Psoas muscle (tissue), 8 donors: Measurements from ENCODE around the gene GTPBP8. TPM values are rescaled to one million over a fixed set of nuclear protein-coding genes. Genes with fewer than 3 reads are reported as not detected.

Experiments
- ATAC-seq, 4 donors: fragments of 200-7000 bp; cut with Tn5 transposase; one replicate each; pipeline ENCODE4 v1.9.1; 2020; ENCODE audit warnings: moderate library complexity in 3 of 4, mild to moderate bottlenecking in 2 of 4
- DNase-seq, 2 donors: peaks; one replicate each; pipeline ENCODE4 v3.0.0-alpha.2; 2020
- H3K27ac ChIP-seq: fragments of 200-600 bp; one replicate; pipeline ENCODE4 v1.8.0; 2022
- H3K27me3 ChIP-seq, 3 donors: fragments of 200-600 bp in 1 of 3; one replicate each; pipeline versions ENCODE4 v1.6.1 to v1.8.0; 2013 to 2022; ENCODE audit warnings: low read length in 2 of 3, mild to moderate bottlenecking in 2 of 3, moderate library complexity in 1 of 3; ENCODE audit not compliant: insufficient read depth in 3 of 3
- H3K36me3 ChIP-seq, 2 donors: fragments of 200-600 bp in 1 of 2; one replicate each; pipeline versions ENCODE4 v1.6.1 to v1.8.0; 2013 to 2022; ENCODE audit warnings: low read depth in 1 of 2, mild to moderate bottlenecking in 1 of 2, moderate library complexity in 1 of 2; ENCODE audit not compliant: insufficient read depth in 1 of 2
- H3K4me1 ChIP-seq: fragments of 200-600 bp; one replicate; pipeline ENCODE4 v1.8.0; 2022
- H3K4me3 ChIP-seq: fragments of 200-600 bp; one replicate; pipeline ENCODE4 v1.8.0; 2022; ENCODE audit warnings: mild to moderate bottlenecking
- H3K9me3 ChIP-seq: fragments of 200-600 bp; one replicate; pipeline ENCODE4 v1.8.0; 2022
- CTCF ChIP-seq: fragments of 200-600 bp; IDR thresholded peaks from one replicate; pipeline ENCODE4 v1.8.0; 2022; ENCODE audit warnings: antibody characterized with exemption
- WGBS, 3 donors: extraction: QIAGEN DNeasy Blood & Tissue Kit; methylation state at CpG; one replicate each; pipeline versions ENCODE4 v1.1.6 to v1.1.7; 2013; 5-methylcytosine and 5-hydroxymethylcytosine counted together
- intact Hi-C, 2 donors: fragments of 100-400 bp; cut with DNase I; formaldehyde crosslinking; loops; one replicate each; pipeline versions ENCODE4 v1.11.0 to v1.14.2; 2022
- polyA plus RNA-seq, 3 donors: library from polyadenylated mRNA; stranded (reverse); fragments of 200-250 nt; gene quantifications; one replicate each; pipeline ENCODE4 v1.2.3, GENCODE V29; 2013
- total RNA-seq, 4 donors: library from RNA; stranded (reverse); fragmentation: NEBNext Ultra II Directional in 2 of 4; extraction: Animal tissue kit (Norgen Biotek cat#: 25700) in 2 of 4; gene quantifications; one replicate each; pipeline versions ENCODE4 v1.2.1 to v1.2.4, GENCODE V29; 2021 to 2023
- donor health status: healthy with polysubstance abuse.
- donor health status: DM: no; HTN: no; CAD: no; lungs with moderate emphysema.
- donor health status: Bipolar disorder and iron deficiency.
- donor health status: healthy.
- donor health status: DM: yes; HTN: yes; CAD: no.
- donor health status: DM: no; HTN: no; CAD: no.
- donor health status: DM: no; HTN: no; CAD: no.
- donor health status: DM: yes; HTN: yes; CAD: no.

GTPBP8 gene
- total and polyA plus RNA-seq, 7 donors = 15.4 to 41.9 (median 26.3) TPM

DNA sequence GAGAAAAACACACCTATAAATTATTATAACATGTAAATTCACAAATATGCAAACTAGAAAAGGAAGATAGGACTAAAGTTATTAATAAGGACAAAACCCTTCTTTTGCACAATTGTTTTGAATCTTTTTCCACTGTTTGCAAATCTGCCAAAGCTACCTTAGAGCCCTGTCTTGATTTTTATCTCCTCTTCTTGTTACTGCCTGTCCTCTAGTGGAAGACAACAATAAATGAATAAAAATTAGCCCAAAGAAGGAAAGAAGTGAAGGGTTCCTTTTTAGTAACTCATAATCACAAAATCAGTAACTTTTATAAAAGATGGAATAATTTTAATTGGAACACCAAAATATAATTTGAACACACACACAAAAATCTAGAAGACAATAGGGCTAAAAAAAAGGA lies 18.6 kb upstream of the GTPBP8 start:
- DNase-seq = no peak
- H3K4me3 ChIP-seq = no peak overlapping the region
- no peak overlapping the region for H3K27ac ChIP-seq
- no peak for ATAC-seq
- H3K9me3 ChIP-seq = no peaks in the 10 kb centered on the region
- peaks cover 0 to 6% (median 2%) of the 10 kb centered on the region in 3 donors for H3K27me3 ChIP-seq
- no peak for TF ChIP-seq CTCF
- no peaks in the 10 kb centered on the region for H3K4me1 ChIP-seq
- H3K36me3 ChIP-seq = no peaks in the 10 kb centered on the region
- intact Hi-C loops = loop anchor here in 1 of 2 donors (10.0 kb wide), 1 partner anchor 237 kb away; no protein-coding TSS in a partner anchor

DNA sequence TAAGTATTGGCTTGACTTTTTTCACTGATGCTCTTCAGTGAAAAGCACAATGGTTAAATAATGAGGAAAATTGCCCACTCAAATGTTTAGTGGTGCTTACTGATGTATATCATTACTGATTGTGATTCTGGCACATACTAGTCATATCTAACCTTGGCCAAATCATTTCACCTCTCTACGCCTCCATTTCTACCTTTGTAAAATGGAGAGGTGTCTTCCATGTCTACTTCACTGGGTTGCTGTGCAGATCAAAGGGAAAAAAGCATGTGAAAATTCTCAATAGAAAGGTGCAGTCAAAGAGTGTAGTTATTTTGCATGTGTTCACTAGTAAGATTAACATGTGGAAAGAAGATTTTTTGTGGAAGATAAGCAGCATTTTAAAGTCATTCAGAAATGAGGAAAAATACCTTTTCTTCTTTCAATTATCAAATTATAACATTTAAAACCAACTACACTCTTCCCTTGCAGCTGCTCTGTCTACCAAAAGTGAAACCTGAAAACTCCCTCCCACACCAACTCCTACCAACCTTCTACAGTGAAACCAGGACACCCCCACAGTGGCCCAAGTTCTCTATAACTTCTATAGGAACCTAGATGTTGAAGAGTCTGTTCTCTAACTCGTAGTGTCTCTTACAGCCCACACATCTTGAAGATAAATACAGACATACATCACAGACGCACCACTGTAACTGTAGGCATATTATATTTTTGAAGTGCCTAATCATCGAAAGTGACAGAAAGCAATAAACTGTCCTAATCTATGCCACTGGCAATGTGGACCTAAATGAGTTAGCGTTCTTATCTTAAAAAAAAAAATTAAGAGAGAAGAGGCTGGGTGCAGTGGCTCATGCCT lies 17.2 kb upstream of the GTPBP8 start:
- H3K36me3 ChIP-seq = no peaks in the 10 kb centered on the region
- intact Hi-C loops = loop anchor here in 1 of 2 donors (10.0 kb wide), 1 partner anchor 239 kb away; no protein-coding TSS in a partner anchor
- peaks cover 0 to 6% (median 2%) of the 10 kb centered on the region in 3 donors for H3K27me3 ChIP-seq
- DNase-seq = no peak
- no peaks in the 10 kb centered on the region for H3K9me3 ChIP-seq
- peak overlapping the region; percentile 39 for H3K4me3 ChIP-seq
- H3K27ac ChIP-seq = no peak overlapping the region
- no peak for ATAC-seq
- H3K4me1 ChIP-seq = no peaks in the 10 kb centered on the region
- no peak for TF ChIP-seq CTCF
- 79 to 81% (median 80%) methylated on average over 5 of the region's 5 CpGs for WGBS, 3 donors

DNA sequence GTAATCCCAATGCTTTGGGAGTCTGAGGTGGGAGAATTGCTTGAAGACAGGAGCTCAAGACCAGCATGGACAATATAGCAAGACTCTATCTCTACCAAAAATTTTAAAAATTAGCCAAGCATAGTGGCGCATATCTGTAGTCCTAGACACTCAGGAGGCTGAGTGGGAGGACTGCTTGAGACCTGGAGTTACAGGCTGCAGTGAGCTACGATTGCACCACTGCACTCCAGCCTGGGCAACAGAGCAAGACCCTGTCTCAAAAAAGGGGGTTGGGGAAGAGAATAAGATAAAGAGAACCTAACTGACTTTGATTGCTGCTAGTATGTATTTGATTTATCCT lies 16.6 kb upstream of the GTPBP8 start:
- Histone ChIP-seq H3K27ac (no peak overlapping the region), H3K9me3 (no peaks in the 10 kb centered on the region), H3K27me3 (peaks cover 0 to 6% (median 2%) of the 10 kb centered on the region in 3 donors), H3K36me3 (no peaks in the 10 kb centered on the region), H3K4me3 (peak overlapping the region; percentile 39), H3K4me1 (no peaks in the 10 kb centered on the region)
- WGBS, 3 donors = 80 to 86% (median 83%) methylated on average over 2 of the region's 2 CpGs
- TF ChIP-seq CTCF = no peak
- ATAC-seq (no peak), DNase-seq (no peak)
- intact Hi-C loops = loop anchor here in 1 of 2 donors (10.0 kb wide), 1 partner anchor 239 kb away; no protein-coding TSS in a partner anchor

DNA sequence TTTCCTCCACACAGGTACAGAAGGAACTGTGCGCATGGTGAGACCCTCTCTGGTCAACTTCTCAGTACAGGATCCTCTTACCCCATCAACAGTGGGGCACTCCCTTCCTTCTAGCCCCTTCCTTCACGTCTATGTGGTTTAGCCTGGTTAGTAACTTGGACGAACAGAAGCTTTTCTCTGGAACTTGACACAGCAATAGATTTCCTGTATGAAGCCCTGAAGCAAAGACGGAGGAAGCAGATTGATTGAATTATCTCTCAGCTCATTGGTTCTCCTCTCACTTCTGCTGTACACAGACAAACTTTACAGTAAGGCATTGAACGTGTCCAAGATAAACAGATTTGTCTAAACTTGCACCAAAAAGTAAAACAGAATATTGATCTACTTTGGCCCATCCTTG lies 15.9 kb upstream of the GTPBP8 start, which contains the start of gene CD200R1:
Gene CD200R1 (minus strand): TSS at position 210 of the 400 bp plus-strand sequence. CDS start 246 bp downstream, outside the sequence.
- peak within 1 kb of the TSS; percentile 39 for H3K4me3 ChIP-seq
- no peak for TF ChIP-seq CTCF
- DNase-seq = no peak
- intact Hi-C loops = loop anchor here (5.0 to 10.0 kb wide), 2 partner anchors 240 to 393 kb away; no protein-coding TSS in a partner anchor
- no peak for ATAC-seq
- no peaks in the 10 kb centered on the region for H3K4me1 ChIP-seq
- 59 to 62% (median 59%) methylated on average over 5 of the region's 5 CpGs for whole genome bisulfite sequencing, 3 donors
- H3K9me3 ChIP-seq = no peaks in the 10 kb centered on the region
- H3K27ac ChIP-seq = no peak within 1 kb of the TSS
- H3K27me3 ChIP-seq = peaks cover 0 to 6% (median 2%) of the 10 kb centered on the region in 3 donors
- no peaks in the 10 kb centered on the region for H3K36me3 ChIP-seq
